Measurements from ENCODE around the gene CELF6. TPM values are rescaled to one million over a fixed set of nuclear protein-coding genes. Genes with fewer than 3 reads are reported as not detected.

CELF6 gene
- total and polyA plus RNA-seq, 2 donors (not counting 3 experiments of a cell fraction or from before 2014, with no cell fraction given) = 0.17 TPM; not detected in 1

DNA sequence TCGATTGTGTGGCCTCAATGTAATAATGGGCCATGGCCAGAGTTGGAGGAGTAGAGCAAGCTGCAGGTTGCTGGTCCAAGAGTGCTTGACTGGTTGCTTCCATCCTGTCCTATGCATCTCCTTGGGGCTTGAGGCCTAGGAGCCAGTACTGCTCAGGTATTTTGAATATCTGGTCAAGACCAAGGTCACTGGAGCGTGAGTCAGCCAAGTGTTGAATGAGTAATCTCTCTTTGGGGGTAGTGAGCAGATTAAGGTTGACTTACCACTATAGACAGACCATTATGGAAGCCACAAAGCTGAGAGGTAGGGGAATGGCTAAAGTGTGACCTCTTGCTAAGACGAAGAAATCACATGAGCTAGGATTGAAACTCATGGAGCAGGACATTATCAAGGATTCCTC lies 38.2 kb downstream of the CELF6 start:
- no peaks in the 10 kb centered on the region for H3K79me2 ChIP-seq (ENCODE audit: control insufficient read depth, insufficient read depth, low read length)
- H3K9me1 ChIP-seq (replicated peaks; ENCODE audit: control insufficient read depth, extremely low read depth, insufficient read depth, low read length) = no peaks in the 10 kb centered on the region
- no peak overlapping the region for H3K4me3 ChIP-seq (replicated peaks in 1 of 3; ENCODE audit: insufficient read depth in 1 of 3, low read depth in 1 of 3, low read length in 3 of 3)
- CTCF ChIA-PET = no interaction called here
- H2AFZ ChIP-seq (ENCODE audit: low read depth, low read length) = no peak overlapping the region
- no peak overlapping the region for H3K9ac ChIP-seq (replicated peaks; ENCODE audit: extremely low read depth, insufficient read depth, low read length)
- DNase-seq (ENCODE audit: low read depth, low spot score) = no peak
- POLR2A ChIA-PET = no interaction called here
- H3K4me2 ChIP-seq (ENCODE audit: insufficient read depth, low read length) = no peak overlapping the region
- H3K4me1 ChIP-seq (ENCODE audit: control insufficient read depth, extremely low read depth, insufficient read depth, low read length) = no peaks in the 10 kb centered on the region
- H4K20me1 ChIP-seq (replicated peaks; ENCODE audit: control insufficient read depth, extremely low read depth, insufficient read depth, low read length) = no peaks in the 10 kb centered on the region
- FAIRE-seq = no peak
- no peaks in the 10 kb centered on the region for H3K9me3 ChIP-seq (replicated peaks; ENCODE audit: control insufficient read depth, insufficient read depth, low read length)
- BruUV-seq (replicated peaks) = no TSS peak
- peaks cover 0 to 3% of the 10 kb centered on the region in 2 experiments for H3K27me3 ChIP-seq (ENCODE audit: control insufficient read depth in 2 of 2, insufficient read depth in 2 of 2, low read length in 2 of 2)
- intact Hi-C loops (cut with micrococcal nuclease) = no loop called here
- H3K27ac ChIP-seq (ENCODE audit: insufficient read depth, low read depth, low read length) = no peak overlapping the region
- H3K36me3 ChIP-seq (ENCODE audit: control insufficient read depth in 2 of 2, extremely low read depth in 1 of 2, insufficient read depth in 2 of 2, low read length in 2 of 2) = no peaks in the 10 kb centered on the region
- dilution Hi-C loops (cut with MboI; ENCODE audit: extremely low pct_ligation_motif_present, low sequenced_read_pairs) = no loop called here
- TF ChIP-seq MYC (IDR thresholded peaks at IDR 0.05; ENCODE audit: low read depth, low read length) (no peak), JUN (IDR thresholded peaks at IDR 0.05; ENCODE audit: borderline replicate concordance, insufficient read depth, insufficient read length, low read depth) (no peak), FOS (IDR thresholded peaks at IDR 0.05; ENCODE audit: borderline replicate concordance, insufficient read depth, low read length) (no peak), POLR2A (IDR thresholded peaks at IDR 0.05; ENCODE audit: low read depth, low read length) (no peak), GATA2 (IDR thresholded peaks at IDR 0.05; ENCODE audit: insufficient read depth, insufficient read length, low read depth, low read length) (no peak)
- TF ChIP-seq, protein P1, sequence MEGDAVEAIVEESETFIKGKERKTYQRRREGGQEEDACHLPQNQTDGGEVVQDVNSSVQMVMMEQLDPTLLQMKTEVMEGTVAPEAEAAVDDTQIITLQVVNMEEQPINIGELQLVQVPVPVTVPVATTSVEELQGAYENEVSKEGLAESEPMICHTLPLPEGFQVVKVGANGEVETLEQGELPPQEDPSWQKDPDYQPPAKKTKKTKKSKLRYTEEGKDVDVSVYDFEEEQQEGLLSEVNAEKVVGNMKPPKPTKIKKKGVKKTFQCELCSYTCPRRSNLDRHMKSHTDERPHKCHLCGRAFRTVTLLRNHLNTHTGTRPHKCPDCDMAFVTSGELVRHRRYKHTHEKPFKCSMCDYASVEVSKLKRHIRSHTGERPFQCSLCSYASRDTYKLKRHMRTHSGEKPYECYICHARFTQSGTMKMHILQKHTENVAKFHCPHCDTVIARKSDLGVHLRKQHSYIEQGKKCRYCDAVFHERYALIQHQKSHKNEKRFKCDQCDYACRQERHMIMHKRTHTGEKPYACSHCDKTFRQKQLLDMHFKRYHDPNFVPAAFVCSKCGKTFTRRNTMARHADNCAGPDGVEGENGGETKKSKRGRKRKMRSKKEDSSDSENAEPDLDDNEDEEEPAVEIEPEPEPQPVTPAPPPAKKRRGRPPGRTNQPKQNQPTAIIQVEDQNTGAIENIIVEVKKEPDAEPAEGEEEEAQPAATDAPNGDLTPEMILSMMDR (IDR thresholded peaks at IDR 0.05; ENCODE audit: extremely low read depth in 1 of 2, insufficient read depth in 1 of 2, low read depth in 1 of 2, low read length in 2 of 2) = no peak
- TF ChIP-seq, protein P2, sequence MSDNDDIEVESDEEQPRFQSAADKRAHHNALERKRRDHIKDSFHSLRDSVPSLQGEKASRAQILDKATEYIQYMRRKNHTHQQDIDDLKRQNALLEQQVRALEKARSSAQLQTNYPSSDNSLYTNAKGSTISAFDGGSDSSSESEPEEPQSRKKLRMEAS (IDR thresholded peaks at IDR 0.05; ENCODE audit: insufficient read depth, insufficient read length) = no peak
